ENCODE data around the gene PRICKLE3. TPM values are rescaled to one million over a fixed set of nuclear protein-coding genes. Genes with fewer than 3 reads are reported as not detected.

Gene PRICKLE3
- total and polyA plus RNA-seq, 2 donors (not counting 1 experiment from before 2014, with no cell fraction given) = 2.7 to 7.4 TPM

- H3K36me3 ChIP-seq (ENCODE audit: control insufficient read depth, insufficient read depth, low read length) = no peaks in the 10 kb centered on the region
- no peaks in the 10 kb centered on the region for H4K20me1 ChIP-seq (ENCODE audit: control insufficient read depth, extremely low read depth, insufficient read depth, low read length)
- no peak overlapping the region for H3K4me2 ChIP-seq (ENCODE audit: extremely low read depth, insufficient read depth, low read length)
- no peak overlapping the region for H2AFZ ChIP-seq (ENCODE audit: low read length)
- H3K9me3 ChIP-seq (ENCODE audit: control insufficient read depth, insufficient read depth, low read depth, low read length) = no peaks in the 10 kb centered on the region
- no peak for TF ChIP-seq EZH2 (IDR thresholded peaks at IDR 0.05; ENCODE audit: low read length, missing control alignments)
- TF ChIP-seq, protein P1, sequence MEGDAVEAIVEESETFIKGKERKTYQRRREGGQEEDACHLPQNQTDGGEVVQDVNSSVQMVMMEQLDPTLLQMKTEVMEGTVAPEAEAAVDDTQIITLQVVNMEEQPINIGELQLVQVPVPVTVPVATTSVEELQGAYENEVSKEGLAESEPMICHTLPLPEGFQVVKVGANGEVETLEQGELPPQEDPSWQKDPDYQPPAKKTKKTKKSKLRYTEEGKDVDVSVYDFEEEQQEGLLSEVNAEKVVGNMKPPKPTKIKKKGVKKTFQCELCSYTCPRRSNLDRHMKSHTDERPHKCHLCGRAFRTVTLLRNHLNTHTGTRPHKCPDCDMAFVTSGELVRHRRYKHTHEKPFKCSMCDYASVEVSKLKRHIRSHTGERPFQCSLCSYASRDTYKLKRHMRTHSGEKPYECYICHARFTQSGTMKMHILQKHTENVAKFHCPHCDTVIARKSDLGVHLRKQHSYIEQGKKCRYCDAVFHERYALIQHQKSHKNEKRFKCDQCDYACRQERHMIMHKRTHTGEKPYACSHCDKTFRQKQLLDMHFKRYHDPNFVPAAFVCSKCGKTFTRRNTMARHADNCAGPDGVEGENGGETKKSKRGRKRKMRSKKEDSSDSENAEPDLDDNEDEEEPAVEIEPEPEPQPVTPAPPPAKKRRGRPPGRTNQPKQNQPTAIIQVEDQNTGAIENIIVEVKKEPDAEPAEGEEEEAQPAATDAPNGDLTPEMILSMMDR (conservative IDR thresholded peaks at IDR 0.05 in 1 of 2, IDR thresholded peaks at IDR 0.05 in 1 of 2; ENCODE audit: low read depth in 1 of 2, low read length in 2 of 2) = no peak
- H3K27me3 ChIP-seq (ENCODE audit: control insufficient read depth, insufficient read depth, low read length) = no peaks in the 10 kb centered on the region
- no peak overlapping the region for H3K9ac ChIP-seq (ENCODE audit: insufficient read depth, low read length)
- H3K27ac ChIP-seq (ENCODE audit: insufficient read depth, low read length) = no peak overlapping the region
- H3K4me1 ChIP-seq (ENCODE audit: control insufficient read depth, extremely low read depth, insufficient read depth, low read length) = no peaks in the 10 kb centered on the region
- DNase-seq (ENCODE audit: low read depth in 2 of 2) = no peak
- H3K4me3 ChIP-seq (replicated peaks in 1 of 4; ENCODE audit: control extremely low read depth in 1 of 4, insufficient read depth in 1 of 4, low read depth in 3 of 4, low read length in 4 of 4) = no peak overlapping the region
- no peaks in the 10 kb centered on the region for H3K79me2 ChIP-seq (ENCODE audit: control insufficient read depth, insufficient read depth, low read length)
These were observed 24.2 kb upstream of the PRICKLE3 start for GRCh38 chrX:49210406-49210805.

DNA sequence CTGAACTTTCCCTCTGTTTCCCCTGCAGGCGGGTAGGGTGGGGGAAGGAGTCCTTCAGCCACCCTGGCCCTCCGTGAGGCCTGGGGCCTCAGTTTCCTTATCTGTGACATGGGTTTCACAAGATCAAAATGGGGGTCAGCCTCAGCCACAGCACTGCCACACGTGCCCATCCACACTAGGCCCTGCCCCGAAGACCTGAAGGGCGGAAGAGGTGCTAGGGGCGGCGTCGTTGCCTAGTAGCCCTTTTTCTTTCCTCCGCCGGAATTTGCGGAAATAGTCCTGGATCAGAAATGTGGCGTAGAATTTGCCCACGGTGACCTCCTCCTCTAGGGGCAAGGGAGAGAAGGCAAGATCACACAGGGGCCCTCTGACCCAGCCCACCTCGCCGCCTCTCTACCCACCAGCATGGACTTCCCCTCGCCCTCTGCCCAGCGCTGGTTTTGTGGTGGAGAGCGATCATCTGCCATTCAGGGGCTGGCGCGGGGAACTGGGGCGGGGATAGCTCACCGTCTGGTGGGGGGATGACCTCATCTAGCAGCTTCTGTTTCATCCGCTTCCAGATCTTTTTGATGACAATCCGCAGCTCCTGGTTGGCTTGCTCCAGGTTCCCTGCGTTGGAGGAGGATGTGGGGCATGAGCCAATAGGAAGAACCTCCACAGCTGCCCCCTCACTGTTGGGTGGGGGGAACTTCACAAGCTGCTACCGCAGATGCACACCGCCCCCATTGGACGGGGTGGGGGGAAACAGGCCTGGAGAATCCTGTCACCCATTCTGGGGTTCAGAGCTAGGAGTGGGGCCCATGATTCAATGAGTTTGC is 23.5 kb upstream of the PRICKLE3 start:
- H2AFZ ChIP-seq (ENCODE audit: low read length) = no peak overlapping the region
- H3K36me3 ChIP-seq (ENCODE audit: control insufficient read depth, insufficient read depth, low read length) = no peaks in the 10 kb centered on the region
- H3K27me3 ChIP-seq (ENCODE audit: control insufficient read depth, insufficient read depth, low read length) = no peaks in the 10 kb centered on the region
- DNase-seq (ENCODE audit: low read depth in 2 of 2) = no peak
- no peaks in the 10 kb centered on the region for H4K20me1 ChIP-seq (ENCODE audit: control insufficient read depth, extremely low read depth, insufficient read depth, low read length)
- no peak overlapping the region for H3K4me3 ChIP-seq (replicated peaks in 1 of 4; ENCODE audit: control extremely low read depth in 1 of 4, insufficient read depth in 1 of 4, low read depth in 3 of 4, low read length in 4 of 4)
- no peak overlapping the region for H3K9ac ChIP-seq (ENCODE audit: insufficient read depth, low read length)
- H3K4me1 ChIP-seq (ENCODE audit: control insufficient read depth, extremely low read depth, insufficient read depth, low read length) = no peaks in the 10 kb centered on the region
- H3K4me2 ChIP-seq (ENCODE audit: extremely low read depth, insufficient read depth, low read length) = no peak overlapping the region
- H3K79me2 ChIP-seq (ENCODE audit: control insufficient read depth, insufficient read depth, low read length) = no peaks in the 10 kb centered on the region
- no peaks in the 10 kb centered on the region for H3K9me3 ChIP-seq (ENCODE audit: control insufficient read depth, insufficient read depth, low read depth, low read length)
- TF ChIP-seq, protein P1 (conservative IDR thresholded peaks at IDR 0.05 in 1 of 2, IDR thresholded peaks at IDR 0.05 in 1 of 2; ENCODE audit: low read depth in 1 of 2, low read length in 2 of 2) = no peak
- TF ChIP-seq EZH2 (IDR thresholded peaks at IDR 0.05; ENCODE audit: low read length, missing control alignments) = no peak
- no peak overlapping the region for H3K27ac ChIP-seq (ENCODE audit: insufficient read depth, low read length)

- Histone ChIP-seq H3K9me3 (ENCODE audit: control insufficient read depth, insufficient read depth, low read depth, low read length) (no peaks in the 10 kb centered on the region), H3K79me2 (ENCODE audit: control insufficient read depth, insufficient read depth, low read length) (no peaks in the 10 kb centered on the region), H3K27me3 (ENCODE audit: control insufficient read depth, insufficient read depth, low read length) (no peaks in the 10 kb centered on the region), H3K9ac (ENCODE audit: insufficient read depth, low read length) (no peak overlapping the region), H4K20me1 (ENCODE audit: control insufficient read depth, extremely low read depth, insufficient read depth, low read length) (no peaks in the 10 kb centered on the region), H3K36me3 (ENCODE audit: control insufficient read depth, insufficient read depth, low read length) (no peaks in the 10 kb centered on the region), H3K4me2 (ENCODE audit: extremely low read depth, insufficient read depth, low read length) (no peak overlapping the region), H3K27ac (ENCODE audit: insufficient read depth, low read length) (no peak overlapping the region), H3K4me3 (replicated peaks in 1 of 4; ENCODE audit: control extremely low read depth in 1 of 4, insufficient read depth in 1 of 4, low read depth in 3 of 4, low read length in 4 of 4) (no peak overlapping the region), H2AFZ (ENCODE audit: low read length) (no peak overlapping the region), H3K4me1 (ENCODE audit: control insufficient read depth, extremely low read depth, insufficient read depth, low read length) (no peaks in the 10 kb centered on the region)
- TF ChIP-seq, protein P1 (conservative IDR thresholded peaks at IDR 0.05 in 1 of 2, IDR thresholded peaks at IDR 0.05 in 1 of 2; ENCODE audit: low read depth in 1 of 2, low read length in 2 of 2) = no peak
- no peak for TF ChIP-seq EZH2 (IDR thresholded peaks at IDR 0.05; ENCODE audit: low read length, missing control alignments)
- DNase-seq (ENCODE audit: low read depth in 2 of 2) = no peak
These were observed 22.2 kb upstream of the PRICKLE3 start for GRCh38 chrX:49208399-49208798.

Measured in fibroblast of lung (primary cell).